ENCODE measurements around the gene AKT3.

GRCh38 chr1:243846761-243847160, 3.3 kb downstream of the AKT3 start:
- TF ChIP-seq CTCF (conservative IDR thresholded peaks at IDR 0.05) (no peak), EZH2 (IDR thresholded peaks at IDR 0.05; ENCODE audit: low read depth) (no peak)

All from PC-9 (cell line).